ENCODE results near the gene S1PR1.

DNA sequence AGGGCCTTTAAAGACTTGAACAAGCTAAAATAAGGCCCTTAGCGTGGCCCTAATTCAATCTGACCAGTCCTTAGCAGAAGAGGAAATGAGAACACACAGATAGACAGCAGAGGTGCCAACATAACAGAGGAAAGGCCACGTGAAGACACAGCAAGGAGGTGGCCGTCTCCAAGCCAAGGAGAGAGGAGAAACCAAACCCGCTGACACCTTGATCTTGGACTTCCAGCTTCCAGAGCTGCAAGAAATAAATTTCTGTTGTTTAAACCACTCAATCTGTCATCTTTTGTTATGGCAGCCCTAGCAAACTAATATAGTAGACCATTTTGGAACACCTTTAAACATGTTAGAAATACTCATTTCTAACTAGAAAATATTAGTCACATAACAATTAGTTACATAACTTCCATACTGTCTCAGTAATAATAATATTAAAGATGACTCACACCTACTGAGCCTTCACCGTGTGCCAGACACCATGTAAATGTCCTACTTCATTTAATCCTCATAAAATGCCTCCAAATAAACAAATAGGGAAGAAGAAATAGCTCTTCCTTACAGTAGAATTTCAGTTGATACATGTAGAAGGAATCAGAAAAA is 47.9 kb downstream of the S1PR1 start:
- no peak for TF ChIP-seq POLR2AphosphoS5 (IDR thresholded peaks at IDR 0.05; ENCODE audit: insufficient read depth, low read depth, low read length)
- peak; percentile 28 for TF ChIP-seq JUN (IDR thresholded peaks at IDR 0.05; ENCODE audit: borderline replicate concordance, insufficient read depth, insufficient read length, low read depth)
- TF ChIP-seq GATA2 (IDR thresholded peaks at IDR 0.05; ENCODE audit: insufficient read depth, insufficient read length, low read depth, low read length), result no peak
- TF ChIP-seq, protein P1, sequence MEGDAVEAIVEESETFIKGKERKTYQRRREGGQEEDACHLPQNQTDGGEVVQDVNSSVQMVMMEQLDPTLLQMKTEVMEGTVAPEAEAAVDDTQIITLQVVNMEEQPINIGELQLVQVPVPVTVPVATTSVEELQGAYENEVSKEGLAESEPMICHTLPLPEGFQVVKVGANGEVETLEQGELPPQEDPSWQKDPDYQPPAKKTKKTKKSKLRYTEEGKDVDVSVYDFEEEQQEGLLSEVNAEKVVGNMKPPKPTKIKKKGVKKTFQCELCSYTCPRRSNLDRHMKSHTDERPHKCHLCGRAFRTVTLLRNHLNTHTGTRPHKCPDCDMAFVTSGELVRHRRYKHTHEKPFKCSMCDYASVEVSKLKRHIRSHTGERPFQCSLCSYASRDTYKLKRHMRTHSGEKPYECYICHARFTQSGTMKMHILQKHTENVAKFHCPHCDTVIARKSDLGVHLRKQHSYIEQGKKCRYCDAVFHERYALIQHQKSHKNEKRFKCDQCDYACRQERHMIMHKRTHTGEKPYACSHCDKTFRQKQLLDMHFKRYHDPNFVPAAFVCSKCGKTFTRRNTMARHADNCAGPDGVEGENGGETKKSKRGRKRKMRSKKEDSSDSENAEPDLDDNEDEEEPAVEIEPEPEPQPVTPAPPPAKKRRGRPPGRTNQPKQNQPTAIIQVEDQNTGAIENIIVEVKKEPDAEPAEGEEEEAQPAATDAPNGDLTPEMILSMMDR (IDR thresholded peaks at IDR 0.05; ENCODE audit: extremely low read depth in 1 of 2, insufficient read depth in 1 of 2, low read depth in 1 of 2, low read length in 2 of 2), result no peak
- TF ChIP-seq POLR2A (IDR thresholded peaks at IDR 0.05; ENCODE audit: low read depth, low read length), result no peak
- TF ChIP-seq EZH2 (IDR thresholded peaks at IDR 0.05; ENCODE audit: borderline replicate concordance, low read depth, low read length, severe bottlenecking), result no peak
- TF ChIP-seq, protein P2, sequence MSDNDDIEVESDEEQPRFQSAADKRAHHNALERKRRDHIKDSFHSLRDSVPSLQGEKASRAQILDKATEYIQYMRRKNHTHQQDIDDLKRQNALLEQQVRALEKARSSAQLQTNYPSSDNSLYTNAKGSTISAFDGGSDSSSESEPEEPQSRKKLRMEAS (IDR thresholded peaks at IDR 0.05; ENCODE audit: insufficient read depth, insufficient read length), result no peak

All from endothelial cell of umbilical vein (primary cell).